HG03521 (cell line): Measurements from ENCODE around the gene MAPKAPK5.
"Not testable (repeated sequence)": the region's sequence is repeated elsewhere in the genome, so short reads cannot be mapped to it uniquely, and the experiment has no call there.

ENCODE experiments used
- ATAC-seq: cut with Tn5 transposase; IDR thresholded peaks from one replicate; pipeline ENCODE4 v1.9.1; 2021; ENCODE audit warnings: mild to moderate bottlenecking, moderate library complexity; ENCODE audit not compliant: unreplicated experiment

Gene MAPKAPK5

DNA sequence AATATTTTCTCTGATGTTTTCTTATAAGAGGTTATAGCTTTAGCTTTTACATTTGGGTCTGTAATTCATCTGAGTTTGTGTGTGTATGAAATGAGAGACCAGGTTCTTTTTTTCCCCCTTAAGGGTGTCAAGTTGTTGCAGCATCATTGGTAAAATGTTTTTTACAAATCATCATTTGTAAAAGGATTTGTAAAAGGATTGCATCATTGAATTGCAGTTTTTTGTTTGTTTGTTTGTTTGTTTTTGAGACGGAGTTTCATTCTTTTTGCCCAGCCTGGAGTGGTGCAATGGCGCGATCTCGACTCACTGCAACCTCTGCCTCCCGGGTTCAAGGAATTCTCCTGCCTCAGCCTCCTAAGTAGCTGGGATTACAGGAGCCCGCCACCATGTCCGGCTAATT, 31.1 kb downstream of the MAPKAPK5 start:
- no peak for ATAC-seq

- ATAC-seq, result no peak
Measured at GRCh38 chr12:111881716-111882115, 39.7 kb downstream of the MAPKAPK5 start.

DNA sequence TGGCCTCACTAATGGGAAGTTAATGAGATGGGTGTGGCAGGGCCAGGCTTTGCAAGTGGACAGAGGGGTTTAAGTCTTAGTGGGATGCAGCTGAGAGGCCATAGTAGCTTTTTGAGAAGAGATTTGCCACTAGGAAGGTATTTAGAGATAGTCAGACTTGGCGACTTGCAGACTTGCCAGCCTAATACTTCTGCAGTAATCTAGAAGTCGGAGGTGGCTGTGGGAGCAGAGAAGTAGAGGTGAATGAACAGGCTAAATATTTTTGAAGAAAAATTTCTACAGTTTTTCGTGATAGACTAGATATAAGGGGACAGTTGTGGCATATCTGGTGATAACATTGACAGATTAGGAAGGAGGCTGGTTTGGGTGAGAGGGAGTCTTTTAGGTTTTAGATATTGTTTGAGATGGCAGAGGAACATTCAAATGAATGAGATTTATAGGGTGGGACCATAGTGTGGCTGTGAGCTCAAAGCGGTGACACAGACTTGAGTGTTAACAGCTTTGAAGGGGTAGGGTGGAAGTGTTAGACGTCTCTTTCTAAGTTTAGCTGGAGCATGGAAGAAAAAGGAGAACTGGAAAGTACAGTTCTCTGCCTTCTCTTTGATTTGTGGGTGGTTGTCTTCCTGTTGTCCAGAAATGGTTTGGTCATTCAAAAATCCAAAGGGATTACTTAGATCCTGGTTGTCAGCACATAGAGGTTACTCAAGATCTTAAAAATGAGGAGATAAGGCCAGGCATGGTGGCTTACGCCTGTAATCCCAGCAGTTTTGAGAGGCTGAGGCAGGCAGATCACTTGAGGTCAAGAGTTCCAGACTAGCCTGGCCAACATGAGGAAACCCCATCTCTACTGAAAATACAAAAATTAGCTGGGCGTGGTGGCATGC, 44.9 kb downstream of the MAPKAPK5 start:
- ATAC-seq, result no peak

- no peak for ATAC-seq
Measured at GRCh38 chr12:111887926-111888745, 46.1 kb downstream of the MAPKAPK5 start.

DNA sequence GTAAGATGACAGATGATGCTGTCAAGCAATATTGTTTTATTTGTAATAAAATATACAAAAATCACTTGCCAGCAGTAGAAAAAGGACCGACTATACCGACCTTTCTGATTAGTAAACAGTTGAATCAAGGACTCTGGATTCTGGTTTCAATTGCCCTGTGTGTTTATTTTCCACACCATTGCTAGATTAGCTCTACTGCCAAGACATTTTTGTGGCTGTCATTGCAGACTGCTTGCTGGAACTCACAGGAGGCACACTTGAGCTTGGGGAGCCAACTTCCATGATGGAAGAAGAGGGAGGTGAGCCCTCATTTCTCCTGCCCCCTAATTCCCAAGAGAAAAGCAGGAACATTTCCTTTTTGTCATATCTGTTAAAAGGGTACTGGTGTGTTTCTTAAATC, 51.3 kb downstream of the MAPKAPK5 start:
- no peak for ATAC-seq

DNA sequence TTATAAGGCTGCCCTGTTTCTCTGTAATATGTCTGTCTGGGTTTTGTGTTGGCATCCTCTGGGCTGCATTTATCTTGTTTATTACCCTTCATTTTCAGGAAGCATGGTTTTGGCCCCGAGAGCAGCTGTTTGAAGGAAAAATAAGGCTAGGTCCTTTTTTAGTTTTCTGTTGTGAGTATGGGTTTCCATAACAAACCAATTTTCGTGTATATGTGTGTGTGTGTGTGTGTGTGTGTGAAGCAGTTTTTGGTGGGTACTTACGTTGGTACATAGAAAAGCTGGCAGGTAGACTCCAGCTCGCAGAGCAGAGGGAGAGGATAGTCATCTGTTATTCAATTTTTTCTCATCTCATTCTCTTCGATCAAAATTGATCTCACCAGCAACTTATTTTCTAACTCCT, 52.5 kb downstream of the MAPKAPK5 start:
- no peak for ATAC-seq

DNA sequence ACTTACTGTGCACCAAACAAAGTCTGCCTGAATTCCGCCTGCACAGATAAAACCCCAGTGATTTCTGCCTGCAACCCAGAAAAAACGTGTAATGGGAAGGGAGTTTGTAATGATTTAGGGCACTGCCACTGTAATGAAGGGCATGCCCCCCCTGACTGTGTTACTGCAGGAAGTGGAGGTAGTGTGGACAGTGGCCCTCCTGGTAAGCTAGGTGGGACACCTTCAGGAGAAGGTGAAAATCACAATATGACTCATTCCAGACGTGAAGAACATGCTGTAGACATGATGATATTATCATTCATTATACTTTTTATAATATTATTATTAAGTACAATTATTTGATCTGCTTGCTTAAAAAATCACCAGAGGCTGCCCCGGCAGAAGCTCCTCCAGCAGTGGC, 59.2 kb downstream of the MAPKAPK5 start:
- no peak for ATAC-seq

DNA sequence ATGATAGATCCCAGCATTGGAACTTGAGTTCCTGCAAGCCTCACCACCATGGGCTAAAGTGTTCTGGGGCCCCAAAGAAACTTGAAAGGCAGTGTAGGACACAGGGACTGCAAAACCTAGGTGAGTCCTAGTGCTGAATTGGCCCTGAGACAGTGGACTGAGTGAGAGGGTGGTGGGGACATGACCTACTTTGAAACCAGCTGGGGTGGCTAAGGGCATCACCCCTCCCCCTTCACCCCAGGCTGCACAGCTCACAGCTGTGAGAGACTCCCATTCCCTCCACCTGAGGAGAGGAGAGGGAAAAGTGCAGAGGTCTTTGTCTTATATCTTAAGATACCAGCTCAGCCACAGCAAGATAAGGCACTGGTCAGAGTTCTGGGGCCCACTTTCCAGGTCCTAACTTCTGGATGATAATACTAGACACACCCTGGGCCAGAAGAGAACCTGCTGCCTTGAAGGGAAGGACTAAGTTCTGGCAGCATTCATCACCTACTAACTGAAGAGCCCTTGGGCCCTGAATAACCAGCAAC, 62.5 kb downstream of the MAPKAPK5 start:
- no peak for ATAC-seq

GRCh38 chr12:111905502-111905901, 63.5 kb downstream of the MAPKAPK5 start:
- no peak for ATAC-seq

GRCh38 chr12:111907740-111908139, 65.7 kb downstream of the MAPKAPK5 start:
- ATAC-seq, result no peak

DNA sequence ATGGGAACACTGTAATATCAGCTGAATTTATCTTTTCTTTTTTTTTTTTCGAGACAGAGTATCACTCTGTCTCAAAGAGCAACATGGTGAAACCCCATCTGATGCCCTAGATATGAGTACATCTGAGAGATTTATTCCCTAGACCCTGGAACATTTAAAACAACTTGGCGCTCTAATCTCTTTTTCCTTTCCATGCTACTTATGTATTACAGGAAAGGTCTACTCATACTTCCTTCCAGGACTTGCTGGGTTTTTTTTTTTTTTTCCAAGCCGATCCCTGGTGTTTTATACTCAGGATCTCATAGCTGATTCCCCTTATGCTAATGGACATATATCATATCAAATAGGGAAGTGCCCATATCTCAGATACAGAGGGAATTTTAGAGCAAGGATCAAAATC, 83.1 kb downstream of the MAPKAPK5 start:
- ATAC-seq, result no peak

DNA sequence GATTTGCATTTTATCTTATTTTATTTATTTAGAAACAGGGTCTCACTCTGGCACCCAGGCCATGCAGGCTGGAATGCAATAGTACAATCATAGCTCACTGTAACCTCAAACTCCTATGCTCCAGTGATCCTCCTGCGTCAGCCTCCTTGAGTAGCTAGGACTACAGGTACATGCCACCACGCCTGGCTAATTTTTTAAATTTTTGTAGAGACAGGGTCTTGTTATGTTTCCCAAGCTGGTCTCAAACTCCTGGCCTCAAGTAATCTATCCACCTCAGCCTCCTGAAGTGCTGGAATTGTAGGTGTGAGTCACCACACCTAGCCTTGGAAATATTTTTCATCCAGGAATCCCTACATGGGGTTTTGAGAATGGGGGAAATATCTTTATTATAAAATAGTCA, 84.6 kb downstream of the MAPKAPK5 start:
- no peak for ATAC-seq

GRCh38 chr12:111927346-111927745, 85.3 kb downstream of the MAPKAPK5 start:
- ATAC-seq, result no peak

DNA sequence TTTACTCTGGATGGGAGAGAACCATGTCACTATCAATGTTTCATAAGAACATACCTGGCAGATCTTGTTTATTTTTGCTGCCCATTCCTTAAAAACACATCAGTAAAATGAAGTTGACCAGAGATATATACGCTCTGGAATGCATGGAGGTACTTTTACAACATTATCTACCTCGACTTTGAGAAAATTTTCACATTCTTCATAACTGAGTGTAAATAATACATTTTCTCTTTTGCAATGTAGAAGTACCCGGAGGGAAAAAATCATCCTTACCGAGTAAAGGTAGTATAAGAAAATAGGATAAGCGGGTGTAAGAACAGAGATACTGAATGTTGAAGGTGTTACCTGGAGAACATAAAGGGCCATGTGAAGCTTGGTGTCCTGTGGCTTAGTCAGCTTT, 90.2 kb downstream of the MAPKAPK5 start:
- no peak for ATAC-seq

- no peak for ATAC-seq
Measured at GRCh38 chr12:111936869-111937268, 94.8 kb downstream of the MAPKAPK5 start.

DNA sequence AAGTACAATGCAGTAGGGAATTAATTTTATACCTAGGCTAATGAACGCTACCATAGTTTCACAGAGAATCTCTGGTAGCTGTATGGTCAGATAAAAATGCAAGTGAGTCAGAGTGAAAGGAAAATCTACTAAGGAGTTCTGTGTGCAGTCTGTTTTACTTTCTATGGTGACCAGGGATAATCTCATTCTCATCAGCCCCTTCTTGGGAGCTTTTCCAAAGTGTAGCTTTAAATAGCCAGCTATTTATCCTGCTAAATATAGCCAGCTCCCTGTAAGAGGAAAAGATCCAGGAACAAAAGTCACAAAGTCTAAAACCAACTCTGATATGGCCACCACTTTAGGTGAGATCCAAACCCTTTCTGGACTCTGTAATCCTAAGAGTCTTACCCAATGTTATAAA, 95.4 kb downstream of the MAPKAPK5 start:
- ATAC-seq, result no peak

DNA sequence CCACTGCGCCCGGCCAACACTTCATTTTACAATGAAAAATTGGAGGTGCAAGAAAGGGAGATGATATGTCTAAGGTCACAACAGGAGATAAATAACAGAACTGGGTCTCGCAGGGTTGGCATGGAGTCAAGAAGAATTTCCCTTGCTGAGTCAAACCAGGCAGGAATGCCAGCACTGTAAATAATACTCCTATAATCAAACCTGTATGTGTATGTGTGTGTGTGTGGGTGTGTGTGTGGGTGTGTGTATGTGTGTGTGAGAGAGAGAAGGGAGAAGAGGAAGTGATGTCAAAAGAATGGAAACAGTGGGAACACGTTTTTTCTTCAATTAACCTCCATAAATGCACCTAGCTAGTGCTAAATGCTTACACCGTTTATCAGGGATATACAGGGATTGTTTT, 100.5 kb downstream of the MAPKAPK5 start:
- ATAC-seq, result no peak

GRCh38 chr12:111943929-111944328, 101.9 kb downstream of the MAPKAPK5 start:
- no peak for ATAC-seq

DNA sequence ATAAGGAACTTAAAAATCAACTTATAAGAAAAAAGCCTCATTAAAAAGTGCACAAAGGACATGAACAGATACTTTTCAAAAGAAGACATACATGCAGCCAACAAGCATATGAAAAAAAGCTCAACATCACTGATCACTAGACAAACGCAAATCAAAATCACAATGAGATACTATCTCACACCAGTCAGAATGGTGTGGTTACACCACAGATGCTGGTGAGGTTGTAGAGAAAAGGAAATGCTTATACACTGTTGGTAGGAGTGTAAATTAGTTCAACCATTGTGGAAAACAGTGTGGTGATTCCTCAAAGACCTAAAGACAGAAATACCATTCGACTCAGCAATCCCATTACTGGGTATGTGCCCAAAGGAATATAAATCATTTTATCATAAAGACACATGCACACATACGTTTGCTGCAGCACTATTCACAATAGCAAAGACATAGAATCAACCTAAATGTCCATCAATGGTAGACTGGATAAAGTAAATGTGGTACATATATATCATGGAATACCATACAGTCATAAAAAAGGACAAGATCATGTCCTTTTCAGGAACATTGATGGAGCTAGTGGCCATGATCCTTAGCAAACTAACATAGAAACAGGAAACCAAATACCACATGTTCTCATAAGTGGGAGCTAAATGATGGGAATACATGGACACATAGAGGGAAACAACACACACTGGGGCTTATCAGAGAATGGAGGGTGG, 109.1 kb downstream of the MAPKAPK5 start:
- not testable (repeated sequence) for ATAC-seq
